Muscle layer of colon (tissue), 2 donors: Measurements from ENCODE around the gene CCL3.
"Not testable (repeated sequence)": the region's sequence is repeated elsewhere in the genome, so short reads cannot be mapped to it uniquely, and the experiment has no call there.

Experiments
- H3K27ac ChIP-seq: one replicate; pipeline ENCODE4 v1.7.0; 2013; ENCODE audit warnings: low read depth, mild to moderate bottlenecking, low read length, moderate library complexity
- H3K27me3 ChIP-seq, 2 donors: one replicate each; pipeline ENCODE4 v1.7.0; 2013; ENCODE audit warnings: low read length in 2 of 2, mild to moderate bottlenecking in 2 of 2; ENCODE audit not compliant: insufficient read depth in 2 of 2, control insufficient read depth in 1 of 2
- H3K36me3 ChIP-seq: one replicate; pipeline ENCODE4 v1.7.0; 2013; ENCODE audit warnings: mild to moderate bottlenecking, low read length; ENCODE audit not compliant: insufficient read depth
- H3K4me1 ChIP-seq: one replicate; pipeline ENCODE4 v1.7.0; 2013; ENCODE audit warnings: mild to moderate bottlenecking, low read length; ENCODE audit not compliant: insufficient read depth
- H3K4me3 ChIP-seq, 2 donors: one replicate each; pipeline ENCODE4 v1.7.0; 2013; ENCODE audit warnings: low read length in 2 of 2, low read depth in 1 of 2, mild to moderate bottlenecking in 1 of 2, moderate library complexity in 1 of 2
- H3K9ac ChIP-seq: one replicate; pipeline ENCODE4 v1.7.0; 2013; ENCODE audit warnings: low read length
- H3K9me3 ChIP-seq: one replicate; pipeline ENCODE4 v1.7.0; 2013; ENCODE audit warnings: mild to moderate bottlenecking, low read length
- donor health status: abdominal sarcoma.
- donor health status: Adenocarcinoma of cecum.

The CCL3 gene

DNA sequence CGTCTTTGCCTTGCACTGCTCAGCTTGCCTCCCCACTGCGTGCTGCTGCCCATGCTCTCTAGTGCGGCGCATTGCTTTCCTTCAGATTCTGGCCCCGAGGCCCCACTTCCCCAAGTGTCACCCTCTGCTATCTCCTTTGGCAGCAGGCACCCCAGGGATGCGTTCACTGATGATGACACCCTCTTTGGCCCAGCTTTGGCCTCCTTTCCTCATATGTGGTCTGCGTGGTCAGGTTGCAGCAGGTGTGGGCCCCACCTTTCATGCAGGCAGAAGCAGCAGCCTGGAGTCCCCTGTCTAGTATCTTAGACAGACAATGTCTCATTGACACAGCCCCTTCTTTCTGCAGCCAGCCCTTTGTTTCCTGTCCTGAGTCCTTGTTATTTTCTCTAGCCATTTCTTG is 4.8 kb upstream of the CCL3 start:
- Histone ChIP-seq H3K4me1 (no peaks in the 10 kb centered on the region), H3K9me3 (no peaks in the 10 kb centered on the region), H3K9ac (no peak overlapping the region), H3K27ac (no peak overlapping the region), H3K4me3 (no peak overlapping the region), H3K27me3 (no peaks in the 10 kb centered on the region), H3K36me3 (no peaks in the 10 kb centered on the region)

- H3K27ac ChIP-seq, result no peak overlapping the region
- no peaks in the 10 kb centered on the region for H3K4me1 ChIP-seq
- no peak overlapping the region for H3K9ac ChIP-seq
- no peaks in the 10 kb centered on the region for H3K9me3 ChIP-seq
- no peak overlapping the region for H3K4me3 ChIP-seq
- no peaks in the 10 kb centered on the region for H3K36me3 ChIP-seq
- no peaks in the 10 kb centered on the region for H3K27me3 ChIP-seq
These were observed 4.3 kb upstream of the CCL3 start for GRCh38 chr17:36094232-36094631.

GRCh38 chr17:36092715-36093114 is 2.8 kb upstream of the CCL3 start:
- H3K27ac ChIP-seq, H3K9me3 ChIP-seq, H3K9ac ChIP-seq, H3K27me3 ChIP-seq, H3K36me3 ChIP-seq, H3K4me3 ChIP-seq, H3K4me1 ChIP-seq: not testable (repeated sequence)

DNA sequence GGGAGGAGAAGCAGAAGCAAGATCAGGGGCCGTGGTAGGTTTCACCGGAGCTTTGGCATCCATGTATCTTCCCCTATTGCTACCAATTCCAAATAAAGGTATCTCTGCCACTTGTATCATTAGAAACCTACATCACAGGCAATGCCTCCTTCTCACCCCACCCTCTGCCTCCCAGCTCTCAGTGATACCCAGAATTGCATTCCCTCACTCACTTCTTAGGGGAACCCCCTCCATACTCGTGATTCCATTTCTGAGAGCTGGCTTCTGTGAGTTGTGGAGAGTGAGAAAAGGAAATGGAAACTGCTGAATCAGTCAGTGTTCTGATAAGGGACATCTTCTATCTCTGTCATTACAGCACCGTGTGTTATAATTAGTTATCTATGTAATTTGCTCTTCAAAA is 2.3 kb upstream of the CCL3 start:
- no peak overlapping the region for H3K27ac ChIP-seq
- H3K27me3 ChIP-seq, result no peaks in the 10 kb centered on the region
- H3K9me3 ChIP-seq, result no peaks in the 10 kb centered on the region
- no peak overlapping the region for H3K9ac ChIP-seq
- no peak overlapping the region for H3K4me3 ChIP-seq
- H3K4me1 ChIP-seq, result no peaks in the 10 kb centered on the region
- H3K36me3 ChIP-seq, result no peaks in the 10 kb centered on the region

- Histone ChIP-seq H3K4me3 (no peak overlapping the region), H3K27ac (no peak overlapping the region), H3K4me1 (no peaks in the 10 kb centered on the region), H3K9ac (no peak overlapping the region), H3K36me3 (no peaks in the 10 kb centered on the region), H3K9me3 (no peaks in the 10 kb centered on the region), H3K27me3 (no peaks in the 10 kb centered on the region)
These were observed 541 bp downstream of the CCL3 start for GRCh38 chr17:36089339-36089865.

DNA sequence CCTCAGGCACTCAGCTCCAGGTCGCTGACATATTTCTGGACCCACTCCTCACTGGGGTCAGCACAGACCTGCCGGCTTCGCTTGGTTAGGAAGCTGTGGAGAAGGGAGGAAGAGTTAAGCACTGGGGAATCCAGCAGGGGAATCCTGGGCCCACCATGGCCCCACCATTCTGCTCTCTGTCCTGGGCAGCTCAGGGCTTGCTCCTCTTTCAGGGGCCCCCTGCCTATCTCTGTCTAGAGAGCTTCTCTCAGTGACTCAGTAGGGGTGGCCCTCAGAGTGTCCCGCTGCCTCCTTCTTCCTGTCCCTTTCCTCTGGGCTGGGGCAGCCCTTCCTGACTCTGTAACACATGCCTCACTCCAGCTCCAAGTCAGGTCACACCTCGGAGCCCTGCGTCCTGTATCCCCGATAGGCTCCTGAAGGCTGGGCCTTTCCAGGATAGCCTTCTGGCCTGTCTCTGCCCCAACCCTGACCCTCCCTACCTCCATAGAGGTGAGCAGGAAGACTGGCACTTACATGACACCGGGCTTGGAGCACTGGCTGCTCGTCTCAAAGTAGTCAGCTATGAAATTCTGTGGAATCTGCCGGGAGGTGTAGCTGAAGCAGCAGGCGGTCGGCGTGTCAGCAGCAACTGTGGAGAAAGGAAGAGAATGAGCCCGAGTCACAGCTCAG is 1.1 kb downstream of the CCL3 start:
- Histone ChIP-seq H3K27me3 (no peaks in the 10 kb centered on the region), H3K9me3 (no peaks in the 10 kb centered on the region), H3K4me1 (no peaks in the 10 kb centered on the region), H3K4me3 (no peak overlapping the region), H3K9ac (no peak overlapping the region), H3K27ac (no peak overlapping the region), H3K36me3 (no peaks in the 10 kb centered on the region)

DNA sequence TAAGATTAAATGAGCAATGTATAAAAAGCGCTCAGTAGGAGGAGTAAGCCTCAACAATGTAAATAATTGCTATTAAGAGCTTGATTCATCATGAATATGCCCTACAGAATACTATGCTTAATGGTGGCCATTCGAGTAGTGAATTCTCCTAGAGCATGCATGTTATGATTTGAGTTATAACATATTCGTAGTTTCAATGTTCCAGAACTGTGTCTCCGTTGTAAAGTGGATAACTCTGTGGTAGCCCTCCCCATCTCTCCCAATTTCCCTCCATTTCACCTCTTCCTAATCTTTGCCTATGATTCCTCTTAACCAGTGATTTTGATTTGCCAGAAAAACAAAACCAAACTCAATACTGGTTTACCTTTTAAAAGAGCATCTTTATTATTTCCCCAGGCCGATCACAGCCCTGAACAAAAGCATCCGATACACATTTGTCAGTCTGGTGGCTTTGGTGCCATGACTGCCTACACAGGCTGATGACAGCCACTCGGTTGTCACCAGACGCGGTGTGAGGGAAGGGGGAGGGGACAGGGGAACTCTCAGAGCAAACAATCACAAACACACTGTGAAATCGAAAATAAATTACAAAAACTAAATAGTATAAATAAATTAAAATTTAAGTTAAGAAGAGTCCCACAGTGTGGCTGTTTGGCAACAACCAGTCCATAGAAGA is 1.9 kb downstream of the CCL3 start:
- H3K36me3 ChIP-seq, H3K4me1 ChIP-seq, H3K27me3 ChIP-seq, H3K9ac ChIP-seq, H3K9me3 ChIP-seq, H3K27ac ChIP-seq, H3K4me3 ChIP-seq: not testable (repeated sequence)

DNA sequence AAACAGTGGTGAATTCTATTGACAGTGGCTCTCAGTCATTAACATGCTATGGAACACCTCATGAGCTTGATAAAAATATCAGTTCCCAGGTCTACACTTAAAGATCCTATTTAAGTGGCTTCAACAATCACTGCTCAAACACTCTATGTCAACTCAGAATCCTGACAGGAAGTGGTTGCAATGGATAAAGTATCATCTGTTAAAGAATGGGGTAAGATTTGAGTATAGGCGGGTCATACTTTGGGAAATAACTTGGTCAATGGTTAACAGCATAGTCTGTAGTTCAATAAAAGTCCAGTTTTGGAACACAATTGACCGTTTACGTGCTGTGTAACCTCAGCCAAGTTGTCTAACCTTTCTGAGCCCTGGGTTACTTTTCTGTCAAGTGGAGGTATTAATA is 2.5 kb downstream of the CCL3 start:
- not testable (repeated sequence) for H3K27me3 ChIP-seq, H3K36me3 ChIP-seq, H3K4me3 ChIP-seq, H3K9ac ChIP-seq, H3K9me3 ChIP-seq, H3K4me1 ChIP-seq, H3K27ac ChIP-seq

- Histone ChIP-seq H3K4me1 (no peaks in the 10 kb centered on the region), H3K4me3 (no peak overlapping the region), H3K36me3 (no peaks in the 10 kb centered on the region), H3K27me3 (no peaks in the 10 kb centered on the region), H3K9me3 (no peaks in the 10 kb centered on the region), H3K9ac (no peak overlapping the region), H3K27ac (no peak overlapping the region)
These were observed 3.2 kb downstream of the CCL3 start for GRCh38 chr17:36086791-36087190.

DNA sequence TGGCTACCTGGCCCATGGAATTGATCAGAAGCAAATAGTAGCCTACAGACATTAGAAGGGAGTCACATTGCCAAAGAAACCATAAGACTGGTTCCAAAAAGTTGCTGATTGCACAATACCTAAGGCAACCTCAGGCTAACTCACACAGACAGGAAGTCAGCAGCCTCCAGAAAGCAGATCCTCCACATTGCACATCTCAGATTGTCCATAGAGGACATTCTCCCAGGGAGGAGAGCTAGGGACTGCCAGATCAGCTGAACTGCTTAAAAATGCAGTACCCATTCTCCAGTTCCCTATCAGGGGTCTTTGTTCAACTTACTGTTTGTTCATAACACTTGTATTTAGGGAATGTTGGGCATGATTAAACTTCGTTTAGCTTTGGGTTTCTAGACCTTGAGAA is 4.2 kb downstream of the CCL3 start:
- H3K9me3 ChIP-seq, result no peaks in the 10 kb centered on the region
- H3K27me3 ChIP-seq, result no peaks in the 10 kb centered on the region
- H3K4me3 ChIP-seq, result no peak overlapping the region
- no peak overlapping the region for H3K27ac ChIP-seq
- no peaks in the 10 kb centered on the region for H3K36me3 ChIP-seq
- H3K4me1 ChIP-seq, result no peaks in the 10 kb centered on the region
- no peak overlapping the region for H3K9ac ChIP-seq

GRCh38 chr17:36083691-36084090 is 6.3 kb downstream of the CCL3 start:
- H3K27me3 ChIP-seq, H3K9ac ChIP-seq, H3K27ac ChIP-seq, H3K36me3 ChIP-seq, H3K9me3 ChIP-seq, H3K4me3 ChIP-seq, H3K4me1 ChIP-seq: not testable (repeated sequence)

DNA sequence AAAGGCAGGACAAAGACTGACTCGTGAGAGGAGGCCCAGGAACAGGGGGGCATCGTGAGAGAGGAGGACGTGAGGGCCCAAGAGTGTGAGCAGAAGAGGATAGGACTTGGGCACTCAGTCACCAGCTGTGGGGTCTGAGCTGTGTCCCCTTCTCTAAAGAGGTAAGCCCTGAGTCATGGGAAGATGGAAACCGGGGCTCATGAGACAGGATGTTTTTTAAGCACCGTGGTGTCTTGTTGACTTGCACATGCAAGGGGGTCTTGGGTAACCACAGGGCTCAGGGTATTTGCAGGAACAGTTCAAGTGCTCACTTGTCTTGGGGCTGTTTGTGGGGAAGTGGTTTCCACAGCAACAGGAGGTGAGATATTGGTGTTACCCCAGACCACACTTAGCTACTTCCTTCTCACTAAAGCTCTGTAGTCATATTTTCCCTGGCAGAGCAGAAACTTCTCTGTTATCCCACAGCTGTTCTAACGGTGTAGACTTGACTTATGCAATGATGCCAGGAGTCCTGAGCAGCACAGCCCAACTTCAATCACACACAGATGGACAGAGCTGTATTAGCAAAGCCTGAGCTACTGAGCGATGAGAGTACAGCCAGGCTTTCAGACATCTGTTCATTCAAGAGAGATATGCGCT is 7.3 kb downstream of the CCL3 start:
- H3K9me3 ChIP-seq, H3K27ac ChIP-seq, H3K9ac ChIP-seq, H3K27me3 ChIP-seq, H3K4me1 ChIP-seq, H3K4me3 ChIP-seq, H3K36me3 ChIP-seq: not testable (repeated sequence)
